Nucleus accumbens (tissue), 56 donors: ENCODE measurements around the gene VPS18.
"Not testable (repeated sequence)": the region's sequence is repeated elsewhere in the genome, so short reads cannot be mapped to it uniquely, and the experiment has no call there.

Experiments
- DNase-seq, 56 donors: peaks; one replicate each; lab custom pipeline; 2025; lab: John Stamatoyannopoulos, UW

VPS18 gene, protein sequence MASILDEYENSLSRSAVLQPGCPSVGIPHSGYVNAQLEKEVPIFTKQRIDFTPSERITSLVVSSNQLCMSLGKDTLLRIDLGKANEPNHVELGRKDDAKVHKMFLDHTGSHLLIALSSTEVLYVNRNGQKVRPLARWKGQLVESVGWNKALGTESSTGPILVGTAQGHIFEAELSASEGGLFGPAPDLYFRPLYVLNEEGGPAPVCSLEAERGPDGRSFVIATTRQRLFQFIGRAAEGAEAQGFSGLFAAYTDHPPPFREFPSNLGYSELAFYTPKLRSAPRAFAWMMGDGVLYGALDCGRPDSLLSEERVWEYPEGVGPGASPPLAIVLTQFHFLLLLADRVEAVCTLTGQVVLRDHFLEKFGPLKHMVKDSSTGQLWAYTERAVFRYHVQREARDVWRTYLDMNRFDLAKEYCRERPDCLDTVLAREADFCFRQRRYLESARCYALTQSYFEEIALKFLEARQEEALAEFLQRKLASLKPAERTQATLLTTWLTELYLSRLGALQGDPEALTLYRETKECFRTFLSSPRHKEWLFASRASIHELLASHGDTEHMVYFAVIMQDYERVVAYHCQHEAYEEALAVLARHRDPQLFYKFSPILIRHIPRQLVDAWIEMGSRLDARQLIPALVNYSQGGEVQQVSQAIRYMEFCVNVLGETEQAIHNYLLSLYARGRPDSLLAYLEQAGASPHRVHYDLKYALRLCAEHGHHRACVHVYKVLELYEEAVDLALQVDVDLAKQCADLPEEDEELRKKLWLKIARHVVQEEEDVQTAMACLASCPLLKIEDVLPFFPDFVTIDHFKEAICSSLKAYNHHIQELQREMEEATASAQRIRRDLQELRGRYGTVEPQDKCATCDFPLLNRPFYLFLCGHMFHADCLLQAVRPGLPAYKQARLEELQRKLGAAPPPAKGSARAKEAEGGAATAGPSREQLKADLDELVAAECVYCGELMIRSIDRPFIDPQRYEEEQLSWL

DNA sequence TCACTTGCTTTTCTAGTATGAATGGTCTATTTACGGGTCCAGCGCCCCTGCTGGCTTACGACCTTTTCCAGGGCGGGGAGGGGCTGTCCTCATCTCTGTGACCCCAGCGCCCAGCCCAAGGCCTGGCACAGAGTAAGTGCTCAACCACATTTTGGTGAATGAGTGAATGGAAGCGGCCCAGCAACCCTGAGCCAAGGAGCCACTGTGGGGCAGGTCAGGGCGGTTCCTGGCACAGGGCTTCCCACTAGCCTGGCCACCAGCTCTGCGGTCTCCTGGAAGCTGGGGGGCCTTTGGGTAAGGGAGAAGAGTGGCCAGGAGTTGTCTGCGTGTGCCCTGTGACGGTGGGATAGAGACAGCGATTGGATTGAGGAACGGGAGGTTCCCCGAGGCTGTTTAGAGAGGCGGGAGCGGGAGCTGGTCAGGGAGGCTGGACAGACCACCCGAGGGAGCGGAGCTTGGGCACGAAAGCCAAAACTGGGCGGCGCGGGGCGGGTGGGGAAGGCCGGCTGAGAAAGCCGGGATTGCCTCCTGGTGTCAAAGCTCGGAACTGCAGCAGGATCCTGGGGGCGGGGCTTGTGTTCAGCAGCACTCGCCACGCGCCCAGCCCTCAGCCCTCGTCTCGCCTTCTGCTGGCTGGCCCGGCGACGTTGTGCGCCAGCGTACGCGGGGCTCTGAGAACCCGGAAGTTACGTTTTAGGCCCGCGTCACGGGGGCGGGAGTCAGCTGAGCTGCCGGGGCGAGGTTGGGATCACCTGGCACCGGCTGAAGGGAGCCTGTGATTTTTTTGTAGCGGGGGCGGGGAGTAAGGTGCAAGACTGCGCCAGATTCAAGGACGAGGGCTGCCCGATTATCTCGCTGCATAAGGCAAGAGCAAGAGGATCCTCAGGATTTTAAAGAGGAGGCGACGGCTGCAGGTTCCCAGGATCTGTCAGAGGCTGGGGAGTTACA is at the start of gene VPS18:
VPS18 (plus strand) TSS at position 718 of the 948 bp plus-strand sequence. CDS start 319 bp downstream, outside the sequence.
- peak; percentile 72 to 100 (median 98) for DNase-seq

GRCh38 chr15:40844696-40845030 is 49.6 kb upstream of the VPS18 start:
- no peak for DNase-seq

GRCh38 chr15:40845036-40845435 is 49.2 kb upstream of the VPS18 start:
- no peak for DNase-seq

GRCh38 chr15:40845511-40846284 is 48.6 kb upstream of the VPS18 start:
- no peak for DNase-seq

DNA sequence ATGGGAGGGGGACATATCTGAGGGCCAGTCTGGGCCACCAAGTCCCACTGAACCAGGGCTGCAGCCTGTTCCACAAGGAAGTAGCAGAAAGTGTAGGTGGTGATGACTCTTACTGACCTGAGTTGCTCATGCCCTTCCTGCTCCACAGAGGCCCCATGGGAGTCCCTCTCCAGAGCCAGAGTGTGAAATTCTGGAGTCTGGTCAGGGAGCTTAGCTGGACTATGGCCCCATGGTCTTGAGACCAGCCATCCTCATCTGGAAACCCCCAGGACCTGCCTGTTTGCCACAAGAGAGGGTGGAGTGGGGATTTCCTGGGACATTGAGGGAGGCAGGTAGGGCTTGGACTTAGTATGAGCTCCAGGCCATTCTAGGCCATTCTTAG is 47.4 kb upstream of the VPS18 start:
- DNase-seq, result no peak

GRCh38 chr15:40847223-40847961 is 46.9 kb upstream of the VPS18 start:
- DNase-seq, result peak in 12 of 56 donors; percentile 2 to 46 (median 20)

GRCh38 chr15:40850576-40851112 is 43.6 kb upstream of the VPS18 start:
- DNase-seq, result no peak

DNA sequence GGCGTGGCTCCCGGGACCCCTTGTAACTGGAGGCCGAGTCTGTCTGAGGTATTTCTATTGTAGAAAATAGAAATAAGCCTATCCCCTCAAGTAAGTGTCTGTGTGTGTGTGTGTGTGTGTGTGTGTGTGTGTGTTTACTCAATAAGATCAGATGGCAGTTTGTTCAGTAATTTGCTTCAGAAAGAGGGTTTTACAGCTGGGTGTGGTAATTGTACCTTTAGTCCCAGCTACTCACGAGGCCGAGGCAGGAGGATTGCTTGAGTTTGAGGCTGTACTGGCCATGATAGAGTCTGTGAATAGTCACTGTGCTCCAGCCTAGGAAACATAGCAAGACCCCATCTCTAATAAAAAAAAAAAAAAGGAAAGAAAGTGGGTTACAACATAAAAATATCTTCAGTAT is 41.7 kb upstream of the VPS18 start:
- DNase-seq, result no peak

DNA sequence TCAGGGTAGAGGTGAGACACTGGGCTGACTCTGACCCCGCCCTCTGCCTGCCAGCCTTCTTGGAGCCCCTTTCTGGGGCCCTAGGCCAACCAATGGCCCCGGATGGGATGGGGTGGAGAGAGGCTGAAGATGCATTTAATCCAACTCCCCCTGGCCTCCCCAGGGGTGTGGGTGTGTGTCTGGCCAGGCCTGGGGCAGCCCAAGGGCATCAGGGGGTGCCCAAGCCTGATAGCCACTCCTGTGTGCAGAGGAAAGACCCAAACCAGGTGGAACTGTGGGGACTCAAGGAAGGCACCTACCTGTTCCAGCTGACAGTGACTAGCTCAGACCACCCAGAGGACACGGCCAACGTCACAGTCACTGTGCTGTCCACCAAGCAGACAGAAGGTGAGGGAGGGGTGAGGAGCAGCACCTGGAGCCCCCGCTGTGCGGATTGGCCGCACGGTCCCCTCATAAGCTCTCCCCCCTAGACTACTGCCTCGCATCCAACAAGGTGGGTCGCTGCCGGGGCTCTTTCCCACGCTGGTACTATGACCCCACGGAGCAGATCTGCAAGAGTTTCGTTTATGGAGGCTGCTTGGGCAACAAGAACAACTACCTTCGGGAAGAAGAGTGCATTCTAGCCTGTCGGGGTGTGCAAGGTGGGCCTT is 40.9 kb upstream of the VPS18 start:
- DNase-seq, result no peak

DNA sequence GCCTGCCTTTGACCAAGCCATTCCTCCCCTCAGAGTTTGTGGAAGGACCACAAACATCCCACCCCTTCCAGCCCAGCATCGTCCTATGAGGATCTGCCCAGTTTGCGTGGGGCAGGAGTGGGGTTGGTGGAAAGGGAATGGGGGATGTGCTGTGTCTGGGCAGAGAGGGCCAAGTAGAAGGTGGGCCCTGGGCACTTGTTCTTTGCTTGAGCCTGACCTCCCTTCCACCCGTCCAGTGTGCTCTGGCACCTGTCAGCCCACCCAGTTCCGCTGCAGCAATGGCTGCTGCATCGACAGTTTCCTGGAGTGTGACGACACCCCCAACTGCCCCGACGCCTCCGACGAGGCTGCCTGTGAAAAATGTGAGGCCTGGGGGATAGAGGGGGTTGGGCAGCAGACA is 40.1 kb upstream of the VPS18 start:
- DNase-seq, result no peak

DNA sequence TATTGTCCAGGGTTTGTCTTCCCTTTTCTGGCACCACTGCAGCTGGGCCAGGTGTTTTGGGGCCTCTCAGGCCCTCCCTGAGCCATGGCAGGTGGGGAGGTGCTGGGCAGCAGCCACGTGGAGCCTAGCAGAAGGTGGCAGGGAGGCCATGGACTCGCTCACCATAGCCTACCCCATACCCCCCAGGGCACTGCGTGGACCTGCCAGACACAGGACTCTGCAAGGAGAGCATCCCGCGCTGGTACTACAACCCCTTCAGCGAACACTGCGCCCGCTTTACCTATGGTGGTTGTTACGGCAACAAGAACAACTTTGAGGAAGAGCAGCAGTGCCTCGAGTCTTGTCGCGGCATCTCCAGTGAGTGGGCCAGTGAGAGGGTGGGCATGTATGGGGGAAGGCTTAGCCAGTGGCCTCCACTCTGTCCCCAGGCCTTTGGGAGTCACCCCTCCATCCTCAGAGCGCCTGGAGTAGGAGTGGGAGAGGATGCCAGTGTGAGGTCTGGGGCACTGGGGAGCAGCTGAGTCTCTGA is 38.5 kb upstream of the VPS18 start:
- no peak for DNase-seq

- no peak for DNase-seq
Measured at GRCh38 chr15:40856746-40857145, 37.5 kb upstream of the VPS18 start.

- peak in 45 of 56 donors; percentile 6 to 77 (median 42) for DNase-seq
Measured at GRCh38 chr15:40857601-40858341, 36.5 kb upstream of the VPS18 start.

- DNase-seq, result no peak
Measured at GRCh38 chr15:40858706-40859105, 35.5 kb upstream of the VPS18 start.

DNA sequence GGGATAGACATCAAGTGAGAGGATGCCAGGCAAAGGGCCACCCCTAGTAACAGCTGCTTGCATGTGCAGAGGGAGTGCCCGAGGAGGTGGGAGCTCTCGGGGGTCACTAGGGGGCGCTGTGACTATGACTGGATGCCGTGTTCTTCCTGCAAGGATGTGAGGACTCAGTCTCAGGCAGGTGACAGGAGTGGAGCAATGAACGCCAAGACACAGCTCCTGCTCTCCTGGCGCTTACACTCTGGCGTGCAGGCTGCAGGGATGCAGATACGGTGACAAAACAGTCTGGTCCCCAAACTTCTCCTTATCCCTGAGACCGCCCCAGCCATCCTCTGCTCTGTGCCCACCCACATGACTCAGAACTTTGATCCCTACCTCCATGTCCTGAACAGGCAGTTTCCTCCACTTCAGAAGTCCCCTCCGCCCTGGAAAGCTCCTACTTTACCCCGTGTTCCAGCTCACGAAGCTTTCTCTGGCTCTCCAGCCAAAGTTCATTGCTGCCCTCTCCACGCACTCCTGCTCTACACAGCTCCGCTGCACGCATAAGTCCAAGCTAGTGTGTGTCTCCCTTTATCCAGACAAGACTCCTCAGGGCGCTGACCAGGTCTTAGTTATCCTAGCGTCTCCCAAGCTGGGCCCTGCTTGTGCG is 34.9 kb upstream of the VPS18 start:
- peak in 38 of 56 donors; percentile 4 to 70 (median 26) for DNase-seq

- DNase-seq, result not testable (repeated sequence)
Measured at GRCh38 chr15:40861147-40861546, 33.1 kb upstream of the VPS18 start.
